Liver (tissue), 3 donors: Measurements from ENCODE around the gene GPATCH8.

Experiments used
- ATF3 ChIP-seq: IDR thresholded peaks from 2 replicates; pipeline ENCODE4 v1.6.1; 2016; ENCODE audit warnings: antibody characterized with exemption
- CTCF ChIP-seq: fragments of 150-350 bp; IDR thresholded peaks from 2 replicates; pipeline ENCODE4 v1.5.1; 2017; ENCODE audit warnings: improper control_type of control experiment, low read depth, low read length; ENCODE audit not compliant: missing input control
- EGR1 ChIP-seq, 2 donors: IDR thresholded peaks; 2 replicates each; pipeline ENCODE4 v1.6.1; 2016 to 2018; ENCODE audit warnings: antibody characterized with exemption in 2 of 2, low read depth in 2 of 2
- FOXA1 ChIP-seq: IDR thresholded peaks from 2 replicates; pipeline ENCODE4 v1.6.1; 2016; ENCODE audit warnings: antibody characterized with exemption
- GABPA ChIP-seq, 2 donors: IDR thresholded peaks in 1 of 2; conservative IDR thresholded peaks in 1 of 2; 2 replicates each; pipeline ENCODE4 v1.6.1; 2016; ENCODE audit warnings: antibody characterized with exemption in 2 of 2, mild to moderate bottlenecking in 1 of 2, moderate library complexity in 1 of 2
- JUND ChIP-seq, 2 donors: IDR thresholded peaks; 2 replicates each; pipeline ENCODE4 v1.6.1; 2016; ENCODE audit warnings: antibody characterized with exemption in 2 of 2
- MAX ChIP-seq: IDR thresholded peaks from 2 replicates; pipeline ENCODE4 v1.6.1; 2016; ENCODE audit warnings: antibody characterized with exemption
- NR2F2 ChIP-seq: IDR thresholded peaks from 2 replicates; pipeline ENCODE4 v1.6.1; 2016; ENCODE audit warnings: antibody characterized with exemption
- RAD21 ChIP-seq, 2 donors: IDR thresholded peaks; 2 replicates each; pipeline ENCODE4 v1.6.1; 2016; ENCODE audit warnings: antibody characterized with exemption in 2 of 2, mild to moderate bottlenecking in 2 of 2
- RXRA ChIP-seq, 2 donors: IDR thresholded peaks; 2 replicates each; pipeline ENCODE4 v1.6.1; 2017 to 2018; ENCODE audit warnings: antibody characterized with exemption in 2 of 2, mild to moderate bottlenecking in 1 of 2
- SP1 ChIP-seq: IDR thresholded peaks from 2 replicates; pipeline ENCODE4 v1.6.1; 2018; ENCODE audit warnings: antibody characterized with exemption, mild to moderate bottlenecking
- TAF1 ChIP-seq: conservative IDR thresholded peaks from 2 replicates; pipeline ENCODE4 v1.6.1; 2016; ENCODE audit warnings: antibody characterized with exemption, mild to moderate bottlenecking
- ZBTB33 ChIP-seq: IDR thresholded peaks from 2 replicates; pipeline ENCODE4 v1.6.1; 2016; ENCODE audit warnings: antibody characterized with exemption
- donor health status: healthy.
- donor health status: healthy.

- TF ChIP-seq CTCF (no peak), RAD21 (IDR thresholded peaks at IDR 0.05) (no peak), FOXA1 (no peak), TAF1 (no peak), ATF3 (no peak), ZBTB33 (no peak), EGR1 (IDR thresholded peaks at IDR 0.05; ENCODE audit: low read depth in 2 of 2) (no peak), NR2F2 (no peak), SP1 (no peak), JUND (IDR thresholded peaks at IDR 0.05) (no peak), GABPA (IDR thresholded peaks at IDR 0.05 in 1 of 2, conservative IDR thresholded peaks at IDR 0.05 in 1 of 2) (no peak), RXRA (IDR thresholded peaks at IDR 0.05) (no peak), MAX (no peak)
These were observed 108.4 kb downstream of the GPATCH8 start for GRCh38 chr17:44394833-44395232.
